GM12892 (cell line): Measurements from ENCODE around the gene TFF1.
A peak's percentile ranks its signal among the peaks of the same experiment; 100 is the strongest.

ENCODE experiments used
- DNase-seq: peaks from one replicate; pipeline ENCODE4 v3.0.0; 2011; ENCODE audit not compliant: insufficient read length
- FAIRE-seq: peaks from 2 replicates; lab custom pipeline; 2011; peaks lifted over from hg19 to GRCh38; lab: Jason Lieb, UNC
- POLR2A ChIP-seq: IDR thresholded peaks from 2 replicates; pipeline ENCODE4 v1.6.1; 2011; ENCODE audit warnings: low read depth, low read length, control low read depth
- POLR2AphosphoS5 ChIP-seq: IDR thresholded peaks from 2 replicates; pipeline ENCODE4 v1.6.1; 2011; ENCODE audit warnings: low read depth, low read length, control low read depth
- TAF1 ChIP-seq: IDR thresholded peaks from 2 replicates; pipeline ENCODE4 v1.6.1; 2011; ENCODE audit warnings: low read depth, mild to moderate bottlenecking, control low read depth, low read length, borderline replicate concordance

The TFF1 gene

GRCh38 chr21:42330380-42331371 is 35.7 kb downstream of the TFF1 start:
- DNase-seq = no peak
- FAIRE-seq = peak; percentile 70

GRCh38 chr21:42324896-42325295 is 41.4 kb downstream of the TFF1 start:
- no peak for DNase-seq
- FAIRE-seq = peak; percentile 24
- TF ChIP-seq TAF1 = no peak
- no peak for TF ChIP-seq POLR2AphosphoS5
- TF ChIP-seq POLR2A = no peak

More at GRCh38 chr21:42330380-42331371, 35.7 kb downstream of the TFF1 start:
- TF ChIP-seq POLR2AphosphoS5 = no peak
- TF ChIP-seq TAF1 = no peak
- TF ChIP-seq POLR2A = no peak

GRCh38 chr21:42321845-42322244 is 44.5 kb downstream of the TFF1 start:
- TF ChIP-seq POLR2AphosphoS5 = no peak
- TF ChIP-seq TAF1 = no peak
- no peak for TF ChIP-seq POLR2A
- no peak for FAIRE-seq
- DNase-seq = no peak

GRCh38 chr21:42321231-42321630 is 45.1 kb downstream of the TFF1 start:
- DNase-seq = no peak
- FAIRE-seq = no peak
- no peak for TF ChIP-seq POLR2A
- TF ChIP-seq TAF1 = no peak
- TF ChIP-seq POLR2AphosphoS5 = no peak

GRCh38 chr21:42320791-42321190 is 45.5 kb downstream of the TFF1 start:
- no peak for FAIRE-seq
- no peak for DNase-seq
- TF ChIP-seq TAF1 = no peak
- TF ChIP-seq POLR2A = no peak
- TF ChIP-seq POLR2AphosphoS5 = no peak

- DNase-seq (no peak), FAIRE-seq (no peak)
- TF ChIP-seq POLR2AphosphoS5 (no peak), TAF1 (no peak), POLR2A (no peak)
These were observed 46.3 kb downstream of the TFF1 start for GRCh38 chr21:42319851-42320572.

- no peak for TF ChIP-seq POLR2A
- TF ChIP-seq POLR2AphosphoS5 = no peak
- no peak for TF ChIP-seq TAF1
- FAIRE-seq (peak; percentile 71), DNase-seq (no peak)
These were observed 47.0 kb downstream of the TFF1 start for GRCh38 chr21:42319376-42319775.

GRCh38 chr21:42317826-42318746 is 48.2 kb downstream of the TFF1 start:
- FAIRE-seq = no peak
- TF ChIP-seq POLR2AphosphoS5 (no peak), TAF1 (no peak), POLR2A (no peak)
- no peak for DNase-seq

GRCh38 chr21:42317341-42317741 is 49.0 kb downstream of the TFF1 start:
- FAIRE-seq (no peak), DNase-seq (no peak)

GRCh38 chr21:42316891-42317290 is 49.4 kb downstream of the TFF1 start:
- DNase-seq (no peak), FAIRE-seq (no peak)
- TF ChIP-seq POLR2A (no peak), TAF1 (no peak), POLR2AphosphoS5 (no peak)

More at GRCh38 chr21:42317341-42317741, 49.0 kb downstream of the TFF1 start:
- TF ChIP-seq POLR2A (no peak), POLR2AphosphoS5 (no peak), TAF1 (no peak)

- FAIRE-seq = no peak
- no peak for DNase-seq
- TF ChIP-seq POLR2AphosphoS5 (no peak), TAF1 (no peak), POLR2A (no peak)
These were observed 50.9 kb downstream of the TFF1 start, which contains the start of gene TFF3 for GRCh38 chr21:42315296-42315891. TSS of gene TFF3 (minus strand) at chr21:42315409. CDS start at chr21:42315374, 35 bp downstream.
